ENCODE results near the gene AMDHD2. TPM values are rescaled to one million over a fixed set of nuclear protein-coding genes. Genes with fewer than 3 reads are reported as not detected.

The AMDHD2 gene
- total RNA-seq, 1 donor from 2014 or later = 58.3 TPM

- no peak for DNase-seq (ENCODE audit: low read depth, low spot score)
- TF ChIP-seq CTCF (conservative IDR thresholded peaks at IDR 0.05) = no peak
- Mint-ChIP-seq H3K27ac (ENCODE audit: unreplicated experiment) (no peak overlapping the region), H3K4me3 (peak overlapping the region; percentile 23), H3K4me1 (peaks cover 29% of the 10 kb centered on the region), H3K36me3 (ENCODE audit: low read depth) (no peaks in the 10 kb centered on the region), H3K9me3 (no peaks in the 10 kb centered on the region), H3K27me3 (ENCODE audit: low read depth) (peaks cover 8% of the 10 kb centered on the region)
These were observed 39.2 kb upstream of the AMDHD2 start for GRCh38 chr16:2480948-2481347.

GRCh38 chr16:2481676-2482075, 38.5 kb upstream of the AMDHD2 start:
- Mint-ChIP-seq H3K36me3 (ENCODE audit: low read depth) (no peaks in the 10 kb centered on the region), H3K4me1 (peaks cover 25% of the 10 kb centered on the region), H3K4me3 (no peak overlapping the region), H3K27me3 (ENCODE audit: low read depth) (peaks cover 2% of the 10 kb centered on the region), H3K27ac (ENCODE audit: unreplicated experiment) (no peak overlapping the region), H3K9me3 (no peaks in the 10 kb centered on the region)
- DNase-seq (ENCODE audit: low read depth, low spot score) = no peak
- TF ChIP-seq CTCF (conservative IDR thresholded peaks at IDR 0.05) = no peak

DNA sequence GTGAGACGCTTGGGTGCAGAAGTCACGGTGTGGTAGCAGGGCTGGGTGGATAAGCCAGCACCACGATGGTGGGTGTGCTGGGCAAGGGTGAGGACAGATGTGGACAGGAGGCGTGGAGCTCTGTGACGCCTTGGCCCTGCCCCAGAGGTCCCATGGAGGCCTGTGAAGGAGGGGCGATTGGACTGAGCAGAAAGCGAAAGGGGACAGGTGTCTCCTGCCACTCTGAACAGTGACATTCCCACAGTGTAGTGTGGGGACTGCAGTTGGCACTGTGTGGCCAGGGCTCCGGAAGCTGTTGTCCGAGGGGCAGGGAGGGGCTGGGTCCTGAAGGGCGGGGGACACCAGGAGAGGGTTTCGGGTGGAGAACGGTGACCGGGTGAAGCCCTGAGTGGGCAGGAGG, 37.9 kb upstream of the AMDHD2 start:
- no peak for DNase-seq (ENCODE audit: low read depth, low spot score)
- H3K36me3 Mint-ChIP-seq (ENCODE audit: low read depth) = no peaks in the 10 kb centered on the region
- H3K4me3 Mint-ChIP-seq = no peak overlapping the region
- no peaks in the 10 kb centered on the region for H3K27me3 Mint-ChIP-seq (ENCODE audit: low read depth)
- no peak overlapping the region for H3K27ac Mint-ChIP-seq (ENCODE audit: unreplicated experiment)
- H3K9me3 Mint-ChIP-seq = no peaks in the 10 kb centered on the region
- no peak for TF ChIP-seq CTCF (conservative IDR thresholded peaks at IDR 0.05)
- peaks cover 23% of the 10 kb centered on the region for H3K4me1 Mint-ChIP-seq

DNA sequence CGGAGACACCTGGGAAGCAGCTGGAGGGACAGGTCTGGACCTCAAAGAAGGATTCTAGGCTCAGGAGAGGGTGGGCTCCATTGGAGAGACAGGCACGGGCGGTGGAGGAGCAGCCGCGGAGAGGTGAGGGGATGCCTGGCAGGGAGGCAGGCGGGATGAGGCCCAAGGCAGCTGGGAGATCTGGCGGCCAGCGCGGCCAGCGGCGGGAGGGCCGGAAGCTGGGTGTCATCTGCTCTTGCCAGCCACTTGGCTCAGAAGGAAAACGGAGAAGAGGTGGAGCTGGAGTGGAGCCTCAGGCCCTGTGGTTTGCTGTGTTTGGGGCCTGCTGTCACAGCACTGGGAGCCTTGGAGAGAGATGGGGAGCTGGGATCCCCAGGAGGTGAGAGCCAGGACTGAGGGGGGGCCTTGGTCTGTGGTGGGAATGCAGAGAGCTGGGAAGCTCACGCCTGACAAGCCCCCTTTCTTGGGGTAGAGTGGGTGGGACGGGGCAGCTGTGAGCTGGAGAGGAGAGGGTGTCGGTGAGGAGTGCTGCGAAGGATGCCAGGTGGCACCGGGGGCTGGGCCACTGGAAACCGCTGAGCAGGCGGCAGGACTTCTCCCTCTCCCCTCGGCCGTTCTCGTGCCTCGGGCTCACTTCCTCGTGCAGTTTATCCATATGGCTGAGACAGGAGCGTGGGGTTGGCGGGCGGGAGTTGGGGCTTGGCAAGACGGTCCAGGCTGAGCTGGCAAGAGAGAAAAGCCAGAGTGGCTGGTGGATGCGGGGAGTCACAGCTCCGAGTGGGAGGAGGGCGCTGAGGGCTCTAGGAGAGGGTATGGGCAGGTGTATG, 37.2 kb upstream of the AMDHD2 start:
- H3K4me1 Mint-ChIP-seq = peaks cover 23% of the 10 kb centered on the region
- no peak for TF ChIP-seq CTCF (conservative IDR thresholded peaks at IDR 0.05)
- H3K36me3 Mint-ChIP-seq (ENCODE audit: low read depth) = no peaks in the 10 kb centered on the region
- no peaks in the 10 kb centered on the region for H3K9me3 Mint-ChIP-seq
- no peaks in the 10 kb centered on the region for H3K27me3 Mint-ChIP-seq (ENCODE audit: low read depth)
- DNase-seq (ENCODE audit: low read depth, low spot score) = no peak
- no peak overlapping the region for H3K27ac Mint-ChIP-seq (ENCODE audit: unreplicated experiment)
- no peak overlapping the region for H3K4me3 Mint-ChIP-seq

DNA sequence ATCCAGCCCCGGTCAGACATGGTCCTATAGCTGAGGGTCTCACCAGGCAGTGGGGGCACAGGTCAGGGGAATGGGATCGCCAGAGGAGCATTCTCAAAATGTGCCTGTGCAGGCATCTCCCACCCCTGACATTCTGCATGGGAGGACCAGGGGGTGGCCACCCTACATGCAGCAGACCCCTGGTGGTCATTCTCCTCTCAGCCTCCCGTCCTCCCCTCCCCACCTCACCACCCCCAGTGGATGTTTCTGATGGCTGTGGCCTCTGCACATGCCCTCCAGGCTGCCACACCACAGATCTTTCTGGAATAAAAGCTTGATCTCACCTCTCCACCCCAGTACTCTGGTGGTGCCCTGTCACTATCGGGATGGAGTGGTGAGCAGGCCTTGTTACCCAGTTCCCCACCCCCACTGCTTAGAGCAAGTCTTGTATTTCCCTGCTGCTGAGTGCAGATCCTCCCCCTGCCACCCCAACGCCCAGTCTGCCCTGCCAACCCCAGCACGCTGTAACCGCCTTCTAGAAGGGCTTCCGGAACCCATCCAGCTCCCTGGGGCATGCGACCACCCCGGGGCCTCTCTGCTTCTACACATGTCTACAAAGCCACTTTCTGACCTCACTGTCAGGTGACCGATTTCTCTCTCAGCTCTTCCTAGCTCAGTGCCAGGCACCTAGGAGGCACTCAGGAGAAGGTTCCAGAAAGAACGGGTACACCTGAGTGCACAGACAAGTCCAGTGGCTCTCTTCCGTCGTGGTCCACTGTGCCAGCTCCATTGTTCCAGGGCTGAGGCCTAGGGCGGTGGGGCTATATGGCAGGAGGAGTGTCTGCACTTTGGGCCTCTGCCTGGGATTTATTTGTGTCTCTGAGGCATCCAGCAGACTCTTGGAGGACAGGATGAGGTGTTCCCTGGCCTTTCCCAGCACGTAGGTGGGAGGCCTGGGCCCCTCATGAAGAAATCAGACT, 36.0 kb upstream of the AMDHD2 start:
- no peak for TF ChIP-seq CTCF (conservative IDR thresholded peaks at IDR 0.05)
- no peak overlapping the region for H3K4me3 Mint-ChIP-seq
- peaks cover 23% of the 10 kb centered on the region for H3K4me1 Mint-ChIP-seq
- no peaks in the 10 kb centered on the region for H3K27me3 Mint-ChIP-seq (ENCODE audit: low read depth)
- no peak for DNase-seq (ENCODE audit: low read depth, low spot score)
- no peaks in the 10 kb centered on the region for H3K36me3 Mint-ChIP-seq (ENCODE audit: low read depth)
- H3K9me3 Mint-ChIP-seq = no peaks in the 10 kb centered on the region
- H3K27ac Mint-ChIP-seq (ENCODE audit: unreplicated experiment) = no peak overlapping the region
